Measurements from ENCODE around the gene CXorf65.

Gene CXorf65

GRCh38 chrX:71111921-71112431, 5.4 kb upstream of the CXorf65 start:
- Histone ChIP-seq H3K4me1 (ENCODE audit: low read length) (peaks cover 21% of the 10 kb centered on the region), H3K9ac (ENCODE audit: low read length) (peak overlapping the region; percentile 83), H3K79me2 (ENCODE audit: low read length) (peaks cover 22% of the 10 kb centered on the region), H3K9me2 (replicated peaks; ENCODE audit: insufficient read depth, low read length) (no peaks in the 10 kb centered on the region), H3F3A (ENCODE audit: insufficient read depth, low read length) (0 out of 2 replicates have a peak, but pooled peaks cover 3% of the 10 kb centered on the region), H4K20me1 (ENCODE audit: insufficient read depth, low read length) (no peaks in the 10 kb centered on the region), H3K27ac (ENCODE audit: low read length) (peak overlapping the region; percentile 93), H3K36me3 (replicated peaks; ENCODE audit: insufficient read depth, low read length) (no peaks in the 10 kb centered on the region), H3K4me3 (ENCODE audit: low read length) (peak overlapping the region; percentile 78), H3K9me3 (replicated peaks; ENCODE audit: insufficient read depth, low read length) (no peaks in the 10 kb centered on the region), H3K27me3 (replicated peaks; ENCODE audit: insufficient read depth, low read length) (no peaks in the 10 kb centered on the region), H3K4me2 (ENCODE audit: low read depth, low read length) (peak overlapping the region; percentile 84), H2AFZ (ENCODE audit: low read length) (peak overlapping the region; percentile 5; the same call in 1 of the 2 replicates)
- no peak for DNase-seq
- TF ChIP-seq EZH2phosphoT487 (IDR thresholded peaks at IDR 0.05; ENCODE audit: low read length) (no peak), EZH2 (optimal IDR thresholded peaks at IDR 0.05; ENCODE audit: low read depth, low read length) (no peak), CTCF (IDR thresholded peaks at IDR 0.05; ENCODE audit: low read length) (no peak)

DNA sequence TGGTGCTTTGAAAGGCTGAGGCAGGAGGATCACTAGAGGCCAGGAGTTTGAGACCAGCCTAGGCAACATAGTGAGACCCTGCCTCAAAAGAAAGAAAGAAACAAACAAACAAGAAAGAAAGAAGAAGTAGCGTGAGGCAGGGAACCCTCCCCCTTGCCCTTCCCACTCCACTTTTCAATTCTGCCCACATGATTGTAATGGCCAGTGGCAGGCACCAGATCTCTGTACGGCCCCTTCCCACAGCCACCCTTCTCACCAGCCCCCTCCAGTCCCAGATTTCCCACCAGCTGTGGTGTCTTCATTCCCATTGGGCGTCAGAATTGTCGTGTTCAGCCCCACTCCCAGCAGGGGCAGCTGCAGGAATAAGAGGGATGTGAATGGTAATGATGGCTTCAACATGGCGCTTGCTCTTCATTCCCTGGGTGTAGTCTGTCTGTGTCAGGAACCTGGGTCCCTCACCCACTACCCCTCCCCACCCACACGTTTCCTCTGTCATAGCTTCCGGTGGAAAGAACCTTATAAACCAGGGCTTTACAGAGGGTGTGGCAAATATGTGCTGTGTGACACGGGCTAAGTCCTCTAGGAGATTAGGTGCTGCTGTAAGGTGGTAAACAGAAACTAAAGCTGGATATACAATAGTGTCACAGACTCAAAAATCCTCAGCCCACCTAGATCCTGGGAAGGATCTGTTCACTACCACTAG, 4.8 kb upstream of the CXorf65 start, which contains the start of gene IL2RG:
Gene IL2RG, minus strand, starts transcription at position 437 of the 703 bp plus-strand sequence. Its CDS starts 38 bp downstream, at position 399.
- peaks cover 21% of the 10 kb centered on the region for H3K4me1 ChIP-seq (ENCODE audit: low read length)
- peak within 1 kb of the TSS; percentile 84 for H3K4me2 ChIP-seq (ENCODE audit: low read depth, low read length)

GRCh38 chrX:71109051-71109450, 2.5 kb upstream of the CXorf65 start:
- no peaks in the 10 kb centered on the region for H4K20me1 ChIP-seq (ENCODE audit: insufficient read depth, low read length)
- H3K4me1 ChIP-seq (ENCODE audit: low read length): peaks cover 21% of the 10 kb centered on the region
- no peaks in the 10 kb centered on the region for H3K27me3 ChIP-seq (replicated peaks; ENCODE audit: insufficient read depth, low read length)
- no peak overlapping the region for H2AFZ ChIP-seq (ENCODE audit: low read length)
- H3K79me2 ChIP-seq (ENCODE audit: low read length): peaks cover 22% of the 10 kb centered on the region
- no peak overlapping the region for H3K27ac ChIP-seq (ENCODE audit: low read length)
- DNase-seq: no peak
- TF ChIP-seq EZH2phosphoT487 (IDR thresholded peaks at IDR 0.05; ENCODE audit: low read length): no peak
- TF ChIP-seq EZH2 (optimal IDR thresholded peaks at IDR 0.05; ENCODE audit: low read depth, low read length): no peak
- TF ChIP-seq CTCF (IDR thresholded peaks at IDR 0.05; ENCODE audit: low read length): no peak
- H3K9me2 ChIP-seq (replicated peaks; ENCODE audit: insufficient read depth, low read length): no peaks in the 10 kb centered on the region
- H3F3A ChIP-seq (ENCODE audit: insufficient read depth, low read length): 0 out of 2 replicates have a peak, but pooled peaks cover 3% of the 10 kb centered on the region
- H3K36me3 ChIP-seq (replicated peaks; ENCODE audit: insufficient read depth, low read length): no peaks in the 10 kb centered on the region
- H3K9ac ChIP-seq (ENCODE audit: low read length): no peak overlapping the region
- H3K4me3 ChIP-seq (ENCODE audit: low read length): no peak overlapping the region
- no peaks in the 10 kb centered on the region for H3K9me3 ChIP-seq (replicated peaks; ENCODE audit: insufficient read depth, low read length)
- H3K4me2 ChIP-seq (ENCODE audit: low read depth, low read length): no peak overlapping the region

More for the DNA sequence above, 4.8 kb upstream of the CXorf65 start, which contains the start of gene IL2RG:
- peak within 1 kb of the TSS; percentile 93 for H3K27ac ChIP-seq (ENCODE audit: low read length)
- no peaks in the 10 kb centered on the region for H4K20me1 ChIP-seq (ENCODE audit: insufficient read depth, low read length)
- peak within 1 kb of the TSS; percentile 83 for H3K9ac ChIP-seq (ENCODE audit: low read length)
- H3K79me2 ChIP-seq (ENCODE audit: low read length): peaks cover 22% of the 10 kb centered on the region
- H3K9me2 ChIP-seq (replicated peaks; ENCODE audit: insufficient read depth, low read length): no peaks in the 10 kb centered on the region
- no peaks in the 10 kb centered on the region for H3K27me3 ChIP-seq (replicated peaks; ENCODE audit: insufficient read depth, low read length)
- H3K4me3 ChIP-seq (ENCODE audit: low read length): peak within 1 kb of the TSS; percentile 78
- no peaks in the 10 kb centered on the region for H3K36me3 ChIP-seq (replicated peaks; ENCODE audit: insufficient read depth, low read length)
- H2AFZ ChIP-seq (ENCODE audit: low read length): peak within 1 kb of the TSS; percentile 5
- no peaks in the 10 kb centered on the region for H3K9me3 ChIP-seq (replicated peaks; ENCODE audit: insufficient read depth, low read length)
- 0 out of 2 replicates have a peak, but pooled peaks cover 3% of the 10 kb centered on the region for H3F3A ChIP-seq (ENCODE audit: insufficient read depth, low read length)
- TF ChIP-seq EZH2phosphoT487 (IDR thresholded peaks at IDR 0.05; ENCODE audit: low read length) (no peak), CTCF (IDR thresholded peaks at IDR 0.05; ENCODE audit: low read length) (no peak), EZH2 (optimal IDR thresholded peaks at IDR 0.05; ENCODE audit: low read depth, low read length) (no peak)
- DNase-seq: peak; percentile 85

All from MM.1S (cell line).